Measurements from ENCODE around the gene CARD14.
A peak's percentile ranks its signal among the peaks of the same experiment; 100 is the strongest.

CARD14 gene

GRCh38 chr17:80212962-80213642 lies 43.3 kb downstream of the CARD14 start:
- DNase-seq: no peak

- DNase-seq: no peak
Observed at GRCh38 chr17:80213643-80213975, 43.8 kb downstream of the CARD14 start.

- DNase-seq: no peak
Observed at GRCh38 chr17:80214012-80214877, 44.4 kb downstream of the CARD14 start.

GRCh38 chr17:80214878-80215210 lies 45.0 kb downstream of the CARD14 start:
- DNase-seq: no peak

- DNase-seq: no peak
Observed at GRCh38 chr17:80216473-80217456, 46.9 kb downstream of the CARD14 start.

GRCh38 chr17:80217703-80218362 lies 48.0 kb downstream of the CARD14 start:
- DNase-seq: no peak

- DNase-seq: no peak
Observed at GRCh38 chr17:80218391-80218790, 48.6 kb downstream of the CARD14 start.

GRCh38 chr17:80219013-80219762 lies 49.4 kb downstream of the CARD14 start:
- DNase-seq: peak; percentile 92

- DNase-seq: no peak
Observed at GRCh38 chr17:80219763-80220053, 49.9 kb downstream of the CARD14 start.

GRCh38 chr17:80220054-80220735 lies 50.4 kb downstream of the CARD14 start, which contains the start of the genes SGSH and SLC26A11:
SGSH (minus strand) TSS chr17:80220333; CDS start chr17:80220313, 20 bp downstream.
SLC26A11 (plus strand) TSS chr17:80220427; CDS start chr17:80221561, 1,134 bp downstream.
- peak; percentile 67 for DNase-seq

GRCh38 chr17:80220736-80221215 lies 50.9 kb downstream of the CARD14 start:
- DNase-seq: peak; percentile 22

GRCh38 chr17:80221351-80222105 lies 51.7 kb downstream of the CARD14 start:
- DNase-seq: no peak

- DNase-seq: no peak
Observed at GRCh38 chr17:80222376-80223141, 52.7 kb downstream of the CARD14 start.

GRCh38 chr17:80223142-80223815 lies 53.4 kb downstream of the CARD14 start:
- DNase-seq: no peak

GRCh38 chr17:80223838-80224497 lies 54.1 kb downstream of the CARD14 start:
- no peak for DNase-seq

- DNase-seq: no peak
Observed at GRCh38 chr17:80224683-80225082, 54.9 kb downstream of the CARD14 start.

GRCh38 chr17:80225230-80225629 lies 55.4 kb downstream of the CARD14 start:
- DNase-seq: no peak

- no peak for DNase-seq
Observed at GRCh38 chr17:80227156-80227555, 57.3 kb downstream of the CARD14 start.
